Adrenal gland (tissue), 5 donors: Measurements from ENCODE around the gene MUC6.

Experiments
- POLR2A ChIP-seq, 2 donors: fragments of 450-650 bp; IDR thresholded peaks; one replicate each; pipeline ENCODE4 v1.6.1; 2017; ENCODE audit warnings: antibody characterized with exemption in 2 of 2, mild to moderate bottlenecking in 2 of 2, moderate library complexity in 1 of 2
- TF ChIP-seq, protein P1 (sequence below), 6 experiments: fragments of 450-650 bp in 4 of 6; fragments of 200-600 bp in 2 of 6; sonication (generic) in 1 of 6; IDR thresholded peaks; 1 replicate in 5 of 6; 2 replicates in 1 of 6; pipeline versions ENCODE4 v1.5.1 to v1.8.0; 2016 to 2021; ENCODE audit warnings: antibody characterized with exemption in 6 of 6, mild to moderate bottlenecking in 2 of 6, moderate library complexity in 1 of 6
- donor health status: DM: no; HTN: no; CAD: no.

DNA sequence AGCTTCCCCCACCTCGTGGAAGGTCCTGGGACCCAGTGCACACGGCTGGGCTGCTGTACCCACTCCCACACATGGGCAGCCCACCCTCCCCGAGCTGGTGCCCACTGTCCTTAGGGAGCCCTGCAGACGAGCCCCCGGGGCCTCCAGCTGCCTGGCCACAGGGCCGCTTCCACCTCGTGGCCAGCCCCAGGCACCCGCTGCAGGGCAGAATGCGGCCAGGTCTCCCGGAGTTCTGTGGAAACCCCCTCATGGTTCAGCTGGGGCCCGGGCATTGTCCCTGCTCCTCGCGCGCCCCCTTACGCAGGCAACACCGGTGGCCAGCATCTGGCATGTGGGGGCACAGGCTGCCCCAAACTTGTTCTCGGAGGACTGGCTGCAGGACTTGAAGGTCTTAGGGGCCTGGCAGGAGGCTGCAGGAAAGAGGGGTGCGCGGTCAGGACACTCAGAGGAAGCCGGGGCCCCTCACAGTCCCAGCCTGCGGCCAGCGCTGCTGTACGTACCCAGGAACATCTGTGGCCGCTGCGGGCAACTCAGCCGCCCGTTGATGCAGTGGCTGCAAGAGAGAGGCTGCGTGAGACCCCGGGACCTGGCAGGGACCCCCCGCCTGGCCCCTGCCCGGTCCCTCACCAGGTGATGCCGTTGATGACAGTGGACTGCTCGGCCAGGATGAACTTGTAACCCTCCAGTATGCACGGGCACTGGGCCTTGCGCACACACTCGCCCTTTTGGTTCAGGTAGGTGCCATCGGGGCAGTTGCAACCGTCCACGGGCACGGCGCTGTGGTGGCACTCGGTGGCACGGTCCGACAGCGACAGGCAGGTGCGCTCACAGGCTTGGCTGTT is 9.7 kb downstream of the MUC6 start:
- TF ChIP-seq, protein P1, sequence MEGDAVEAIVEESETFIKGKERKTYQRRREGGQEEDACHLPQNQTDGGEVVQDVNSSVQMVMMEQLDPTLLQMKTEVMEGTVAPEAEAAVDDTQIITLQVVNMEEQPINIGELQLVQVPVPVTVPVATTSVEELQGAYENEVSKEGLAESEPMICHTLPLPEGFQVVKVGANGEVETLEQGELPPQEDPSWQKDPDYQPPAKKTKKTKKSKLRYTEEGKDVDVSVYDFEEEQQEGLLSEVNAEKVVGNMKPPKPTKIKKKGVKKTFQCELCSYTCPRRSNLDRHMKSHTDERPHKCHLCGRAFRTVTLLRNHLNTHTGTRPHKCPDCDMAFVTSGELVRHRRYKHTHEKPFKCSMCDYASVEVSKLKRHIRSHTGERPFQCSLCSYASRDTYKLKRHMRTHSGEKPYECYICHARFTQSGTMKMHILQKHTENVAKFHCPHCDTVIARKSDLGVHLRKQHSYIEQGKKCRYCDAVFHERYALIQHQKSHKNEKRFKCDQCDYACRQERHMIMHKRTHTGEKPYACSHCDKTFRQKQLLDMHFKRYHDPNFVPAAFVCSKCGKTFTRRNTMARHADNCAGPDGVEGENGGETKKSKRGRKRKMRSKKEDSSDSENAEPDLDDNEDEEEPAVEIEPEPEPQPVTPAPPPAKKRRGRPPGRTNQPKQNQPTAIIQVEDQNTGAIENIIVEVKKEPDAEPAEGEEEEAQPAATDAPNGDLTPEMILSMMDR (IDR thresholded peaks at IDR 0.05) = no peak
- no peak for TF ChIP-seq POLR2A (IDR thresholded peaks at IDR 0.05)
